Hypothalamus (tissue), 51 donors: Measurements from ENCODE around the gene DESI1.
"Not testable (repeated sequence)": the region's sequence is repeated elsewhere in the genome, so short reads cannot be mapped to it uniquely, and the experiment has no call there.

ENCODE experiments used
- DNase-seq, 51 donors: peaks; one replicate each; lab custom pipeline; 2025; lab: John Stamatoyannopoulos, UW

The DESI1 gene

GRCh38 chr22:41562461-41562860 lies 58.4 kb downstream of the DESI1 start:
- DNase-seq = no peak

- no peak for DNase-seq
Observed at GRCh38 chr22:41561788-41562187, 59.1 kb downstream of the DESI1 start.

DNA sequence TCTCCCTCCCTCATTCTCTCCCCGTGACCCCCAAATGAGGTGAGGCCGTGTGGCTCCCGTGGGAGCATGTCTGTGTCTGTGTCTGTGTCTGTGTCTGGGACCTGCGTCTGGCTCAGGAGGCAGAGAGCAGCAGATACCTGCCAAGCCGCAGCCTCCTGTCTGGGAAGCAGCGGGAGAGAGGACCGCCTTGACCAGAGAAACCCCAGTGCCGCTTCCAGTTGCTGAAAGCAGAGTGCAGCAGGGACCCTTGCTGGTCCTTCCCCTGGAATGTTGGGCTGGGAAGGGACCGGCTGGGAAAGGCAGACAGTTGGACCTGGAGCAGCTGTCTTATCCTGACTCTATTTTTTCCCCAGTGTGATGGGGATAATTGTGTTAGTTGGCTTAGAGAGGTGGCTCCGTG lies 59.5 kb downstream of the DESI1 start:
- peak in 1 of 51 donors; percentile 55 for DNase-seq

DNA sequence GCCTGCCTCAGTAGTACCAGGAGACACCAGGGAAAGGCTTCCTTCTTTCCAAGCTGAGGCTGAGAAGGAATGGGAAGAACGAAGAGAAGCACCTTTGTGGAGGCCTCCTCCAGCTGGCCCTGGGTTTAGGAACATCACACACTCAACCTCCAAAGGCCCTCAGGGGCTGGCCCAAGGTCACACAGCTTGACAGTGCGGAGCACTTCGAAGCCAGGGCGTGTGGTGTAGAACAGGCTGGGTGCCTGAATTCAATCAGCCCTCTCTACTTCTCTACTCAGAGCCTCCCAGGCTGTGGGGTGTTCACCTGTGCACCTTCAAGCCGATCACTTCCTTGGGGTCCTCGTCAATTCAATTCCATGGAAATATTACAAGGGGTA lies 60.8 kb downstream of the DESI1 start:
- no peak for DNase-seq

DNA sequence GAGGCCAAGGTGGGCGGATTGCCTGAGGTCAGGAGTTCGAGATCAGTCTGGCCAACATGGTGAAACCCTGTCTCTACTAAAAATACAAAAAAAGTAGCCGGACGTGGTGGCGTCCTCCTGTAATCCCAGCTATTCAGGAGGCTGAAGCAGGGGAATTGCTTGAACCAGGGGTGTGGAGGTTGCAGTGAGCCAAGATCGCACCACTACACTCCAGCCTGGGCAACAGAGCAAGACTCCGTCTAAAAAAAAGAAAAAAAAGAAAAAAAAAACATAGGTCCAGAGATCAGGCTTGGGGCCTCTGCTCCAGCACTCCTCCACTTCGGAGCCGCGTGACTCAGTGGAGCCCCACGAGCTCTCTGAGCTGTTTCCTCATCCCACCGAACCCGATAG lies 62.6 kb downstream of the DESI1 start:
- not testable (repeated sequence) for DNase-seq

- peak in 38 of 51 donors; percentile 28 to 84 (median 66) for DNase-seq
Observed at GRCh38 chr22:41557401-41558240, 63.2 kb downstream of the DESI1 start.

- DNase-seq = no peak
Observed at GRCh38 chr22:41556561-41556960, 64.3 kb downstream of the DESI1 start.

GRCh38 chr22:41555325-41555982 lies 65.4 kb downstream of the DESI1 start:
- DNase-seq = peak in 7 of 51 donors; percentile 24 to 57 (median 32)

GRCh38 chr22:41551877-41552582 lies 68.8 kb downstream of the DESI1 start:
- DNase-seq = peak in 1 of 51 donors; percentile 23

DNA sequence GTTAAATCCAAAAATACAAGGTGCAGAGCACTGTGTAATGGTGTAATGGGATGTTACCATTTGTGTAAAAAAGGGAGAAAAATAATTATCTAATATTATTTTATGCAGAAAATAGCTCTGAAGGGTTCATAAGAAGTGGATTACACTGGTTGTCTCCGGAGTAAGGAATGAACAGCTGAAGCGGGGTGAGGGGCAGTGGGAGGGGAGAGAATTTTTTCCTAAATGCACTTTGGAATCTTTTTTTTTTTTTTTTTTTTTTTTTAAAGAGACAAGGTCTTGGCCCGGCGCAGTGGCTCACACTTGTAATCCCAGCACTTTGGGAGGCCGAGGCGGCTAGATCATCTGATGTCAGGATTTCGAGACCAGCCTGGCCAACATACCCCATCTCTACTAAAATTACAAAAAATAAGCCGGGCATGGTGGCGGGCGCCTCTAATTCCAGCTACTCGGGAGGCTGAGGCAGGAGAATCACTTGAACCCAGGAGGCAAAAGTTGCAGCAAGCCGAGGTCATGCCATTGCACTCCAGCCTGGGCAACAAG lies 69.8 kb downstream of the DESI1 start:
- no peak for DNase-seq

DNA sequence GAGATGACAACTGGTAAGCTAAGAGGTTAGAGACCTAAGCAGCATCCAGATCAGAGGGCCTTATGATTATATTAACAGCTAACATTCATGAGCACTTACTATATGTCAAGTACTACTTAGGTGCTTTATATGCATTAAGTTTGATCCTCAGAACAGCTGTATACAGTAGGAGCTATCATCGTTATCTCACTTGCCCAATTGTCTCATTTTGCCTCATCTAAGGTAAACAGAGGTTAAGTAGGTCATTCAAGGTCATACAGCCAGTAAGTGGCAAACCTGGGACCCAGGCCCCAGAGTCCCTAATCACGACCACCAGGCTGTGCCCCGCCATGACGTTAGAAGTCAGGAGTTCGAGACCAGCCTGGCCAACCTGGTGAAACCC lies 72.0 kb downstream of the DESI1 start:
- DNase-seq = no peak
